ENCODE data around the gene HYAL3.

HYAL3 gene, protein sequence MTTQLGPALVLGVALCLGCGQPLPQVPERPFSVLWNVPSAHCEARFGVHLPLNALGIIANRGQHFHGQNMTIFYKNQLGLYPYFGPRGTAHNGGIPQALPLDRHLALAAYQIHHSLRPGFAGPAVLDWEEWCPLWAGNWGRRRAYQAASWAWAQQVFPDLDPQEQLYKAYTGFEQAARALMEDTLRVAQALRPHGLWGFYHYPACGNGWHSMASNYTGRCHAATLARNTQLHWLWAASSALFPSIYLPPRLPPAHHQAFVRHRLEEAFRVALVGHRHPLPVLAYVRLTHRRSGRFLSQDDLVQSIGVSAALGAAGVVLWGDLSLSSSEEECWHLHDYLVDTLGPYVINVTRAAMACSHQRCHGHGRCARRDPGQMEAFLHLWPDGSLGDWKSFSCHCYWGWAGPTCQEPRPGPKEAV

DNA sequence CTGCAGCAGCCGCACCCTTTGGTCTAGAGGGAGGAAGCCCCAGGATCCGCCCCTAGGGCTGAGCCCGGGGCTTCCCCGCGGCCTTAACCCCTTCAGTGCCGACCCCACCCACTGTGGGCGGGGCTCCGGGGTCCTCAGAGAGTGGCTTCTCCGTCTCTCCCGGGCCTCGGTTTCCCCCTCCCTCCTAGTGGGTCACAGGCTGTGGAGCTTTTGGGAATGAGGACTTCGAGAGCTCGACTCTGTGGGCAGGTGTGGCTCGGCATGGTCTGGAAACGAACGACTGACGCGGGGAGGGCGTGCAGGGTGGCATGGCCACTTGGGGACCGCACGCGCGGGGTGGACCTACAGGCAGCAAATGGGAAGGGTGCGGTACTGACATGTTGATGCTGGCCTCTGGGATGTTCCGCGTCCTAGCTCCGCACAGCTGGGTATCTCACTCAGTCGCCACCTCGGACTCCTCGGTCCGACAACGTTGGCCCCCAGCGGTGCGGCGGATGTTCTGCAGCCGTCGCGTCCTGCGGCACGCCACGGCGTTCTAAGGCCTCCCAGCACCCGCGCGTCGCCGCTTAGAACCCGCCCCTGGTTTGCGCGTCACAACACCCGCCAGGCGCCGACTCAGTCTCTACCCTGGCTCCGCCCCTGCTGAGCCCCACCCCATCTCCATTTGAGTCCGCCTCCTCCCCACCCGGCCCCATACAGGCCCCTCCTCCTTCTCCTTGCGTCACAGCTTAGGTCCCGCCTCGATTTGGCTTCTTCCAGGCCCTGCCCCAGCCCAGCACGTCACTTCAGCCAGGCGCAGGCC lies at the start of gene HYAL3, which contains the start of gene NAA80:
TSS of gene HYAL3 (minus strand) at position 570 of the 802 bp plus-strand sequence. CDS start 3,803 bp downstream, outside the sequence.
TSS of gene NAA80 (minus strand) at position 570 of the 802 bp plus-strand sequence. CDS start 1,942 bp downstream, outside the sequence.
- DNase-seq, result peak; percentile 100

DNA sequence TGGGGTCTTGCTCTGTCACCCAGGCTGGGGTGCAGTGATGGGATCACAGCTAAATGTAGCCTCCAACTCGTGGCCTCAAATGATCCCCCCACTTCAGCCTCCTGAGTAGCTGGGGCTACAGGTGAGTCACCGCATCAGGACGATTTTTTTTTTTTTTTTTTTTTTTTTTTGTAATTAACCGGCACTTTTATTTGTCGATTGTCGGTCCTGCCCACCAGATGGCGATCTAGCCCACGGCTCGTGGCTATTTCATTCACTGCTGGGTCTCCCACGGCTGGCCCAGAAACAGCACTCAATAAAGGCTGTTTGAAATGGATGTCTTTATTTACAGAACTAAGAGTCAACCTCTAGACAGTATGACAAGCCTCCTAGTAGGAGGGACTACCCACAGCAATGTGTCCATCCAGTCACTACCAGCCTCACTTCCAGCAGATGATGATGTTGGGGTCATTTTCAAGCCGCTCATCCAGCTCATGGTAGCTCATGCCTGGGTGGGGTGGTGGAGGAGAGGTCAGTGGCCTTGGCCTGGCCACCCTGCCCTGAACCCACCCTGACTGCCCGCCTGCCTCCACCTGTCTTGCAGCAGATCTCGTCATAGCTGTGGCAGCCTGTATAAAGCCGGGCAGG lies 48.1 kb upstream of the HYAL3 start:
- DNase-seq, result peak; percentile 87

DNA sequence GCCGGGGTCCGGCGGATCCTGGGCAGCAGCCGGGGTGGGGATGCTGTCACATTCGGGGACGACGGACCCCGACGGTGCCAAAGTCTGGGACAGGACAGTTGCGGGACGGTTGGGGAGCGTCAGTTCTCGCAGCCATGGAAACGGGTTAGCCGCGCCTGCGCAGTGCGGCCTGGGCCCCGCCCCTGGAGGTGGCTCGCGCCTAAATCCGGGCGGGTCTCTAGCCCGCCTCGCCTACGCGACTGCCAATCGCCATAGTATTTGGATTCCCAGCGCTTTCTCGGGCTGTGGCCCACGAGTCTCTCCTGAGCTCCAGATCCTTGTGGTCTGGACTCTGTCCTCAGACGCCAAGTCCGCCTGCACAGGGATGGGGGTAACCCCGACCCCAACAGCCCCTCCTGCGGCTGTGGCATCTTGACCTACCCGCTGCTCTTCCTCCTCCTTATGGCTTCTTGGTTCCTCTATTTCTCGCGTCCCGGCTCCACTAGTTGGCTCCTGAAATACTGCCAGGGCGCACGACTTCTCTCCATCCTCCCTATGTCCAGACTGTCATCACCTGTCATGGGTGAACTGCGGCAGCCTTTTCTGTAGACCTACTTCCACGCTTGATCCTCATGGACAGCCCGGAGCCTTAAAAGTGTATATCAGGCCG lies 46.5 kb upstream of the HYAL3 start, which contains the start of gene ZMYND10:
TSS of gene ZMYND10 (minus strand) at position 147 of the 649 bp plus-strand sequence. CDS start 153 bp downstream, outside the sequence.
- peak; percentile 81 for DNase-seq

DNA sequence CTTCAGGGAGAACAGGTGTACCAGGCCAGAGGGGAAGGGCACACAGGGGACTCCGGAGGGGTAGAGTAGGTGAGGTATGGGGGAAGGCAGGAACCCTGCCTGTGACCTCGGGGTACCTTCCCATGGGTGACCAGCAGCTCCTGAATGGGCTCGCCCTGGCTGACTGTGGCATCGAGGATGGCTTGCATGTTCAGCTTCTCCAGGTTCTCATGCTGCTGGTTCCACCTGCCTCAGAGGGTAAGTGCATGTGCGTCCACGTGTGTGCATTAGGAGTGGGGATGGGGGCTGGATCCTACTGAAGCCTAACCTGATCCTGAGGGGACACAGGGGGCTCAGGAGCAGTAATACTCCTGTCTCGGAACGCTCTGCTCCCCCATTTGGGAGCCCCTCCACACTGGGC lies 45.8 kb upstream of the HYAL3 start:
- DNase-seq, result no peak

DNA sequence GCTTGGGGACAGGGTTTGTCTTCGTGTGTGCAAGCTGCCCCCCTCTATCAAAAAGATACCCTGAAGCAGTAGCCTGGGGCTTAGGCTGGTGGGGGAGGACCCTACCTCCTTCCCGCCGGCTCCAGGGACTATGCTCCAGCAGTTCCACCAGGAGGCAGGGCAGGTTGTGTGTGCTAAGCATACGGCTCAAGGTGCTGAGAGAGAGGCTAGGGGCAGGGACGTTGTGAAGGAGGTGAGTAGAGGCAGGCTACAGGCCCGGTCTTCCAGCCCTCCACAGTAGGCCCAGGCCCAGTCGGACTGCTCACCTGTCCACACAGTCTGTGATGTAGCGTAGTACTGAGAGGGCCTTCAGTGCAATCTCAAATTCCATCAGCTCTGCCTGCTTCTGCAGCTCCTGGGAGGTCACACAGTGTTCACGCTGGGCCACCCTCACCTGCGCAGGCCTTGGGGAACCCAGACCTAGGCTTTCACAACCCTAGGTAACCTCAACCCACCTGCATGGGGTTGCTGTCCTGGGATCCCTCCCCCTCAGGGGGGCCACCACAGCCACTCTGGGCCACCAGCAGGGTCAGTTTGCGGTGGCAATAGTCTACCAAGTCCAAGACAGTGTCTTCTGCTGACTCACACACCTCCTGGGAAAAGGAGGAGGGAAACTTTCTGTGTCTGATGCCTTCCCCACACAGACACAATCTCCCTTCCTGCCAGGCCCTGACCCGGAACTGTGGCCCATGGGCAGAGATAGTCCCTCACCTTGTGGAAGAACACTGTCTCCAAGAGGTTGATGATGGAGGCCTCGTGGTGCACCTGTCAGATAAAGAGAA lies 43.8 kb upstream of the HYAL3 start:
- no peak for DNase-seq

DNA sequence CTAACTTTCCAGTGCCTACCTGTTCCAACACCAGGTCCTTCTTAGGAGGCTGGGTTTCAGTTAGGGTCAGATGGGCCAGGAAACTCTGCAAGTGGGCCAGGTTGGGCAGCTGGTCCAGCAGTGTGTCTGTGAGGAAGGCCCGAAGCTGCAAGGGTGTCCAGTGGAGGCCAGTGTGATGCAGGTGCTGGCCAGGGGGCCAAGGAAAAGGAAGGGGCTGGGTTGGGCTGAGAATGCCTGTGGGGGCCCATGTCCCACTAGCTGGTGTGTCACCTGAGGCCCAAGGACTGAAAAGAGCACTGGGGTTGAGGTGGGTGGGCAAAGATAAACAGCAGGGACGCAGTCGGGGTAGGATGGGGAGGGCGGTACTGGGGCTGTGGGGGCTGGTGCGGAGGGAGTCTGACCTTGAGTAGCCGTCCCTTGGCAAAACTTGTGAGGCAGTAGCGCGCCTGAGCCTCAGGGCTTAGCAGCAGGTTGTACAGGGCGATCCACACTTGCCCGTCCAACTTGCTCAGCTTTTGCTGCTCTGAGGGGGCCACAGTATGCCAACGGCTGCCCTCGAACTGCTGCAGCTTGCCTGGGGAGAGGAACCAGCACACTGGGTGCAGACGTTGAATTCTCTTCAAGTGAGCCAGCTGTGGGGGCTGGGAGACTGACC lies 42.9 kb upstream of the HYAL3 start:
- DNase-seq, result no peak

DNA sequence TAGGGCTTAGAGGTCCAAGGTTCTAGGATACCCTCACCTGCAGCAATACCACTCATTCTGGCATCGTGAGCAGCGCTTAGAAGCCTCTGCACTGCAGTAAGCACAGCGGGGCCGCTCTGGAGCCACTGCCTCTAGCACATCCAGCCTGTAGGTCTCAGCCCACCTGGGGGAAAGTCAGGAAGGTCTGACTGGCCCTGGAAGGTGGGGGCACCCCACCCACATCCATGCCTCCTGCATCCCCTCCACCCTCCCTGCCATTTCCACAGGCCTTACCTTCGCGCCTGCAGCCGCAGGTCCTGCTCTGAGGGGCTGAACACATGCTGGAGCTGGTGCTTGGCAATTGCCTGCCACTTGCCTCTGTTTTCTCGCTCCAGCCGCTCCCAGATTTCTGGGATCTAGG lies 42.3 kb upstream of the HYAL3 start:
- DNase-seq, result no peak

DNA sequence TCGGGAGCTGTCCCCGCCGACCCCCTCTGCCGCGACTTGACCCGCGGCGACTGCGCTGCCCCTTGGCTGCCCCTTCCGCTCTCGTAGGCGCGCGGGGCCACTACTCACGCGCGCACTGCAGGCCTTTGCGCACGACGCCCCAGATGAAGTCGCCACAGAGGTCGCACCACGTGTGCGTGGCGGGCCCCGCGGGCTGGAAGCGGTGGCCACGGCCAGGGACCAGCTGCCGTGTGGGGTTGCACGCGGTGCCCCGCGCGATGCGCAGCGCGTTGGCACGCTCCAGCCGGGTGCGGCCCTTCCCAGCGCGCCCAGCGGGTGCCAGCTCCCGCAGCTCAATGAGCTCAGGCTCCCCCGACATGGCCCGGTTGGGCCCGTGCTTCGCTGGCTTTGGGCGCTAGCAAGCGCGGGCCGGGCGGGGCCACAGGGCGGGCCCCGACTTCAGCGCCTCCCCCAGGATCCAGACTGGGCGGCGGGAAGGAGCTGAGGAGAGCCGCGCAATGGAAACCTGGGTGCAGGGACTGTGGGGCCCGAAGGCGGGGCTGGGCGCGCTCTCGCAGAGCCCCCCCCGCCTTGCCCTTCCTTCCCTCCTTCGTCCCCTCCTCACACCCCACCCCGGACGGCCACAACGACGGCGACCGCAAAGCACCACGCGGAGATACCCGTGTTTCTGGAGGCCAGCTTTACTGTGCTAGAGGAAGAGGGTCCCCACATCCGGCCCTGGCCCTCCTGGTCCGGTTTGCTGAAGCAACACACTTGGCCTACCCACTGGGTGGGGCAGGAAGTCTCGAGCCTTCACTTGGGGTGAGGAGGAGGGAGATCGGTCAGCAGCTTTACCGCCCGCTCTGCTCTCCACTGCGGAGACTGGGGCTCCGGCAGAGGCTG lies 41.5 kb upstream of the HYAL3 start, which contains the start of gene RASSF1:
TSS of gene RASSF1 (minus strand) at position 389 of the 882 bp plus-strand sequence. CDS start at position 358, 31 bp downstream.
- DNase-seq, result peak; percentile 76

DNA sequence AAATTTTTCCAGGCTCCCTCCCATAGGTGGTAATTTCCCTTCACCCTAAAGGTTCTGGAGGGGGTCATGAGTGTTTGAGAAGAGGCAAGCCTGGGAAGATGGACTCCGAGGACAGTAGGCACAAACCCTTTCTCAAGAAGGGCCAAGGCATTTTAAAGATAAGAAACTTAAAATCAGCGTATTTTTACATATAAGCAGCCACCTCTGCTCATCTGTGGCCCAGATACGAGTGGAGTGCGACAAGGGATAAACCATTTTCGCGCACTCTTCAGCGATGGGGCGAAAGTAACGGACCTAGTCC lies 40.9 kb upstream of the HYAL3 start:
- DNase-seq, result no peak

DNA sequence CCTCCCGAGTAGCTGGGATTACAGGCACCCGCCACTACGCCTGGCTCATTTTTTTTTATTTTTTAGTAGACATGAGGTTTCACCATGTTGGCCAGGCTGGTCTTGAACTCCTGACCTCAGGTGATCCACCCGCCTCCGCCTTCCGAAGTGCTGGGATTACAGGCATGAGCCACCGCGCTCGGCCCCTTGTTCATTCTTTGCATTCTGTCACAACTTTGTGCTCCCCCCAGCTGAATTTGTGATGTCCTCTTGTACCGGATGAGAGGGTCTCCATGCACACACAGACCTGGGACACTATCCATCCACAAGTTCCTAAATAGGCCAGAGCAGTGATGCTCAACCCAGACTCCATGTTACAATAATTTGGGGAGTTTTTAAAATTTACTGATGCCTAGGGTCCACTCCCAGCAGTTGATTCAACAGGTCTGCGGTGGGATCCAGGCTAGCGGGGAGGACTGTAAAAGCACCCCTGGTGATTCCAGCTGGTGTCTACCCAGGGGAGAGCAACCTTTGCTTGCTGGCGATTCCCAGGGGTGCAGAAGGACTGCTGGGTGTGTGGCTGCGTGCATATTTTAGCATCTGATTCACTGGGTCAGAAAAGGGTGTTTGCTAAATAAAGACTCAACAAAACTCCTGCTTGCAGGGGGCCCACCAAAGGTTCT lies 40.4 kb upstream of the HYAL3 start:
- no peak for DNase-seq

DNA sequence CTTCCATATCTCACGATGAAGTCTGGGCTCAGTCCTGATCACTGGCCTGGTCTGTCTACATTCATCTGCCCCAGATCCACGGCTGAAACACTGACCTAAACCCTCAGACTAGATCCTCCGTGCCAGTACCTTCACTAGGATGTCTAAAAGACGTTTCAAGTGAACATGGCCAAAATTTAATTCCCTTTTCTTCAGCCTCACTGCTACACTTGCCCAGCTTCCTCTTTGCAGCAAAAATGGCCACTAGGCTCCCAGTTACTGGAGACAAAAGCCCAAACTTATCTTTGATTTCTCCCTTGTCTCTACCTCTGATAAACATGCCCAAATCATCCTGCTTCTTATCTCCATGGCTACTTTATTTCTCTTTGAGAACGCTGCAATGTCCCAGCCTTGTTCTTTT lies 39.8 kb upstream of the HYAL3 start:
- DNase-seq, result no peak

DNA sequence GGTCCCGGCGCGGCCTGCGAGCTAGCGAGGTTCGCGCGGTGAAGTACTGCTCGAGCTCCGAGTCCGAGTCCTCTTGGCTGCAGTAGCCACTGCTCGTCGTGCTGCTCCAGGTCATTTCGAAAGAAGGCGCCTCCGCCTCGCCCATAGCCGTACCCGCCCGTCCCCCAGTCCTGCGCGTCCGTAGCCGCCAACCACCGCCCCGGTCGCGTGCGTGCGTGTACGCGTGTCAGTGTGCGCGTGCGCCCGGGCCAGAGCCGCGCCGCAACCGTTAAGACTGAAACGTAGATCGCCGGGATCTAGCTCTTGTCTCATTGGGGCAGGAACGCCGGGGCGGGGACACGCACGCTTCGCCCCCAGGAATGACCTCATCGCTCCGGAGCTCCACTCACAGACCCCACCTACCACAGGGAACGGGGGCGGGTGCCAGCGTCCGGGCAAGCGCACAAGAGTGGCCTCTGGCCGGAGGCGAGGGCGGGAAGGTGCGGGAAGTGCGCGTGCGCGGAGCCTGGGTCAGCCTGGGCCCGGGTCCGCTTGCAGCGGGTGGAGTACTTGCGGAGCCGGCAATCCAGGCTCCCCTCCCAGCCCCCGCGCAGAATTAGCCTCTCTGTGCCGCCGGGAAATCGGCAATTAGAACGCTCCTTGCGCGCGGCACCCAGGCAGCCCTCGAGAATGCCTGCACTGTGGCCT lies 38.1 kb upstream of the HYAL3 start:
- peak; percentile 95 for DNase-seq

DNA sequence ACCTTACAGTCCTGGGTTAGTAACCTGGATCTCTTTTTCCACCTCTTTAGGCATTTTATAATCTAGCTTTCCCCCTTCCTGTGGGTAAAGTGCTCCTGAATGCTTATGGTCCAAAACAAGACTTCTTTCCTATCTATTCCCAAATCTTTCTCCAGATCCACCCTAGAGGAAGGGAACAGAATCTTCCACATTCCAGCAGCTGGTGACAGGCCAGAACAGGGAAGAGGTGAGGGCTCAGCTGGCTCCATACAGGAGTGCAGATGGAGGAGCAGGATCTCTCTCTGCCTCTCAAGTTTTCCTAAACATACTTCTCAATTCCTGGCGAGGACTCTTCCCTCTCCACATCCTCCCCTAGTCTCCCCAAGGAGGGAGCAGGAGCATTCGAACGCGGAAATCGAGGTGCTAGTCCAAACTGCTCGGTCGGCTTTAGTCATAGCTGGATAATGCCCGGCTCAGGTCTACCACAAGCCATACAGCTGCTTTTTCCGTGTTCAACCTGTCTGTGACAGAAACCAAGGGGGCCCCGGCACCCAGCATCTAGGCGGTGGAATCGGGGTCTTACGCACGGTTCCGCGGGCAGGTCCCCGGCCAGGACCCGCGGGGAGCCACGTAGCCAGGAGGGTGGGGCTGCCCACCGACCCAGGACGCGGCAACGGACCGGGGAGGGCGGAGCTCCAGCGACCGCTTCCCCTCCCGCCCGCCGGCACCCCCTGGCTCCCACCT lies 37.4 kb upstream of the HYAL3 start:
- DNase-seq, result no peak

DNA sequence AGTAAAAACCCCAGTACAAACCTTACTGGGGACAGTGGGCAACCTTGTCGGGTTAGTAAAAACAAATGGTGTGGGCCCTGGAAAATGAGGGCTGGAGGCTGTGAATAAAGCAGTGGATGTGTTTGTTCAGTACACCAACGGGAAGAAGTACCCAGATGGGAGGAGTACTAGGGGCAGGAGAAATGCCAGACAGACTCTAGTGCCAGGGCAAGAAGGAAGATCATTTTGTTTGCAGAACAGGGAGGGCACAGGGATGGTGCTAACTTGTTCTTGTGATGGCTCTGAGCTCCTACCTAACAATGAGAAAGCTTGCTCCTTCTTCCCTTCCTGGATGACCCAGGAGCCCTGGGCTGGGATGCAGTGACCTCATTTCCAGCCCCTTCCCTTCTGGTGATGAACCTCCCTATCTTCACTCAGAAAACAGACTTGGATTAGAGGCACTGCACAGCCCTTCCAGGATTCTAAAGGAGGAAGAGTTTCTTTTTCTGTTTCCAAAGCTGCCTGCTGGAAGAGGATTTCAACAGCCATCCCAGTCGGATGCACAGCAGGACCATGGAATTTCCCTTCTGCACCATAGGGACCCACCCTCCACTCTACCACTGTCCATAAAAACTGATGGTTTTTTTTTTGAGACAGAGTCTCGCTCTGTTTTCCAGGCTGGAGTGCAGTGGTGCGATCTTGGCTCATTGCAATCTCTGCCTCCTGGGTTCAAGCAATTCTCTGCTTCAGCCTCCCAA lies 35.3 kb upstream of the HYAL3 start:
- no peak for DNase-seq

DNA sequence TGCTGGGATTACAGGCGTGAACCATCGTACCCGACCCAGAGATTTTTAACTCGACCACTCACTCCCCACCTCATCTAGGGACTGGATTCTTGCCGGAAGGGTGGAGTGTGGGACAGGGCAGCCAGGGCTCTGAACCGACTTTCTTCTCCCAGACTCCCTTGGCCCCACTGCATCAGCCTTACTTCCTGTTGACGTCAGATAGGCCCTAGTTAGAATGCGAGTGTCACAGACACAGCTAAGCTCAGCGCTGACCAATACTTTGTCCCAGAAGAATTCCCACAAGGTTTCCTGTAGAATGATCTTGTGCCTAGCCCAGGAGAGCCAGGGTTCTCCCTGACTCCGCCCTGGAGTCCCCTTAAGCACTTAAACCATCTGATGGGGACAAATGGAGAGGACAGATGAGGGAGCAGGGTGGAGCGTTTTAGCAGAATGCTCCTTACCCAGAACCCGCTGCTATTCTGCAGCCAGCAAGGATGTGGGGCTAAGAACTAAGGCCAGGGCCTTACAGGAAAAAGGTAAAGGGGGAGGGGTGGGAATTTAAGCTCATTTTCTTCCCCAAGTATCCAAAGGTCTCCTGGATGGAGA lies 34.6 kb upstream of the HYAL3 start:
- no peak for DNase-seq

DNA sequence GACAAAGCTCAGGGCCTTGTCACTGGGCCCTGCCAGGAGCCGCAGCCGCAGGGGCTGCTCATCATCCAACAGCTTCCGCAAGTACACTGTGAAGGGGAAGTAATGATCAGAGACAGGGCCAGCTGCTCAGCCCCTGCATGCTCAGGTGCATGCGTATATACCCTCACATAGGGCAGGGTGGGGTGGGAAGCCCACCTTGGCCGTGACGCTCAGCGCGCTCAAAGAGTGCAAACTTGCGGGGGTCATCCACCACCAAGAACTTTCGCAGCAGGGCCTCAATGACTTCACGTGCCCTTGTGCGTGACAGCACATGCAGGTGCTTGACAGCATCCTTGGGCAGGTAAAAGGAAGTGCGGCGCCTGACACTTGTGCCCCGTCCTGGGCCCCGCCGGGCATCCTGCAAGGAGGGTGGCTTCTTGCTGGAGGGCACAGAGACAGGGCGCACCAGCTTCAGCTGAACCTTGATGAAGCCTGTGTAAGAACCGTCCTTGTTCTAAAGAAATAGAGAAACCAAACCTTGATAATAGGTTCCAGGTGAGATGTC lies 32.2 kb upstream of the HYAL3 start:
- no peak for DNase-seq

DNA sequence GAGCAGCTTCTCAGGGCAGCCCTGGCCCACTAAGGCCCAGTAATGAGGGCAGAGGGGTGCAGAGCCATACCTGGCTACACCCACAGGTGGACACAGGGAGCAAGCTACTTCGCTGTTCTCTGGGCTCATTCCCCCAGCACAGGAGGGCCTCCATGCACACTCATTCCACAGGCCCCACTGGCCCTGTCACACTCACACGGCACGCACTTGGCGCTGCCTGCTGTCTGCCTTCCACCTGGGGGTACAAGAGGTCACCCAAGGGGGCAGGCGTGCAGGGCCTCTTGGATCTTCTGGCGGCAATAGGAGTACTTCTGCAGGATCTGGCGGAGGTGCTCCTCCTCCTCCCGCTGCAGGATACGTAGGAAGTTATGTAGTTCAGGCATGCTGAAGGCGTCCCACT lies 31.1 kb upstream of the HYAL3 start:
- no peak for DNase-seq

Data from CD4-positive, alpha-beta T cell treated with Interleukin-12 subunit alpha and Interleukin-12 subunit beta, for 1 hour (primary cell).